GM12801 (cell line): ENCODE data around the gene ADAMTS12.

Experiments used
- TF ChIP-seq, protein P1 (sequence below): IDR thresholded peaks from one replicate; pipeline ENCODE4 v1.5.1; 2011; ENCODE audit warnings: control low read depth; ENCODE audit not compliant: insufficient read length; ENCODE audit errors: extremely low read depth

ADAMTS12 gene

DNA sequence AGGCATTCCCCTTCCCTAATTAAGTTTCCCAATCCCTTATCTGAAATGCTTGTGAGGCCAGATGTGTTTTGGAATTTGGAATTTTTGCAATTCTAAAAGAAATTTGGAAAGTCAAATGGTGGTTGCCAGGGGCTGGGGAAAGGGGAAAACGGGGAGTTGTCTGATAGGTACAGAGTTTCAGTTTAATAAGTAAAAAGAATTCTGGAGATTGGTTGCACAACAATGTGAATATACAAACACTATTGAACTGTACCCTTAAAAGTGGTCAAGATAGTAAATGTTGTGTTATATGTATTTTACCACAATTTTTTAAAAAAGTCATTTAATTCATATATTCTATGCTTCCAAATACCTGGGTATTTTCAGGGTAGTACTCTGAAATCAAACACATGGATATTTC is 154.5 kb downstream of the ADAMTS12 start:
- TF ChIP-seq, protein P1, sequence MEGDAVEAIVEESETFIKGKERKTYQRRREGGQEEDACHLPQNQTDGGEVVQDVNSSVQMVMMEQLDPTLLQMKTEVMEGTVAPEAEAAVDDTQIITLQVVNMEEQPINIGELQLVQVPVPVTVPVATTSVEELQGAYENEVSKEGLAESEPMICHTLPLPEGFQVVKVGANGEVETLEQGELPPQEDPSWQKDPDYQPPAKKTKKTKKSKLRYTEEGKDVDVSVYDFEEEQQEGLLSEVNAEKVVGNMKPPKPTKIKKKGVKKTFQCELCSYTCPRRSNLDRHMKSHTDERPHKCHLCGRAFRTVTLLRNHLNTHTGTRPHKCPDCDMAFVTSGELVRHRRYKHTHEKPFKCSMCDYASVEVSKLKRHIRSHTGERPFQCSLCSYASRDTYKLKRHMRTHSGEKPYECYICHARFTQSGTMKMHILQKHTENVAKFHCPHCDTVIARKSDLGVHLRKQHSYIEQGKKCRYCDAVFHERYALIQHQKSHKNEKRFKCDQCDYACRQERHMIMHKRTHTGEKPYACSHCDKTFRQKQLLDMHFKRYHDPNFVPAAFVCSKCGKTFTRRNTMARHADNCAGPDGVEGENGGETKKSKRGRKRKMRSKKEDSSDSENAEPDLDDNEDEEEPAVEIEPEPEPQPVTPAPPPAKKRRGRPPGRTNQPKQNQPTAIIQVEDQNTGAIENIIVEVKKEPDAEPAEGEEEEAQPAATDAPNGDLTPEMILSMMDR: no peak

GRCh38 chr5:33736510-33736909 is 155.3 kb downstream of the ADAMTS12 start:
- TF ChIP-seq, protein P1: no peak

DNA sequence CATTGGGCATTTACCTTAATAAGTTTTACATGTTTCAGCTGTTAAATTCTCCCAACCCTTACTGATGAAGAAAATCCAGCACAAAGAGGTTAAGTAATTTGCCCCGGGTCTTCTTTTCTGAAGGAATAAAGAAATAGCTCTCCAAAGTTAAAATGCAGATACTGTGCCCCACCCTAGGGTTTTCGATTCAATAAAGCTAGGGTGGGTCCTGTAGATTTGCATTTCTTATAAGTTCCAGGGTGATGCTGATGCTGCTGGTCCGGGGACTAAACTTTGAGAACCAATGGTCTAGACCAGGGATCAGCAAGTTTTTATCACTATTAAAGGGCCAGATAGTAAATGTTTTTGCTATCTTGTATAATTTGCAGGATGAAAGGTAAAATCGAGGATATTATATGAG is 156.7 kb downstream of the ADAMTS12 start:
- TF ChIP-seq, protein P1: no peak

DNA sequence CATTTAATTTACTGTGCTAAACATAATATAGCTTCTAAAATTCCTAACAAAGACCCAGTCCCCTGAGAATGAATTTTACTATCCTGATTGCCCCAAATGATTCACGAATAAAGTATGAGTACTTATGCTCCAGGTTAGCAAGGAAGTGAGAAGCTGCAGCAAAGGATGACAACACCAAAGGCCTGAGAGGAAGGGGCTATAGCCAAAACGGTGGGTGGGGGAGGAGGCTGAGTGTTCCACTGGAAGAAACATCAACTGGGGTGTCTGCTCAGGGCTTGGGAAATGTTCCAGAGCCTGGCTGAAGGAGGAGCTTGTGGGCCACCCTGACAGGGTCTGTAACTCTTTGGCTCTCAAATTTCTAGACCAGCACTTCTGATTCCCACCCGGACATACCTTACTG is 157.3 kb downstream of the ADAMTS12 start:
- TF ChIP-seq, protein P1: no peak

- TF ChIP-seq, protein P1: no peak
These were observed 158.6 kb downstream of the ADAMTS12 start for GRCh38 chr5:33733225-33733624.

DNA sequence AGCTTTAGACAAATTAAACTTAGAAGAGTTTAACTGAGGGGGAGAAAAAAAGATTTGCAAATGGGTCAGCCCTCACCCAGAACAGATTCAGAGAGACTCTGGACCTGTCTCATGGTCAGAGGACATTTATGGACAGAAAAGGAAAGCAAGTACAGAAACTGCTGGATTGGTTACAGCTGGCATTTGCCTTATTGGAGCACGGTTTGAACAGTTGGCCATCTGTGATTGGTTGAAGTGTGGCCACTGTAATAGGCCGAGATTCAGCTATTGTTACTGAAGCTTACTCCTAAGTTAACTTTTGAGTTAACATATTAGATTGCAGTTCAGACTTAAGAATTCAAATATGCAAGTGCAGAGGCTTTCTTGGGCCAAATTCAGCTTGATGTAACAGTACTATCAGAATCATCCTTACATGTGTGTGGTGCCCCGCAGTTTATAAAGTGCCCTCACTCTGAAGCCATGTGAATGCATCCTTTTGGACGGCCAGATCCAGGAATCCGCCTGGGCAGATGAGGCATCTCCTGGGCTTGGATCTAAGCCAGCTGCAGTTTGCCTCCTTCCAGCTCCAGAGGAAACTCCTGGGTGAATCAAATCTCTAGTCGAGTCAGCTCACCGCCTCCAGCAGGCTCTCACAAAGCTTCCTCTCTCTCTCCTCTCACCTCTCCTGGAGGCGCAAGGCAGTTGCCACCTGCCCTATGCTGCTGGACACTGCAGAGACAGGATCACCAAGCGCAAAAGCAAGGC is 165.2 kb downstream of the ADAMTS12 start:
- TF ChIP-seq, protein P1: no peak

- TF ChIP-seq, protein P1: no peak
These were observed 166.0 kb downstream of the ADAMTS12 start for GRCh38 chr5:33725806-33726205.
